Peyer's patch (tissue), 4 donors: ENCODE measurements around the gene GSTT2.

ENCODE experiments used
- POLR2A ChIP-seq, 2 donors: fragments of 450-650 bp; IDR thresholded peaks; one replicate each; pipeline ENCODE4 v1.5.1; 2017; ENCODE audit warnings: antibody characterized with exemption in 2 of 2, mild to moderate bottlenecking in 2 of 2, moderate library complexity in 2 of 2
- TF ChIP-seq, protein P1 (sequence below), 6 experiments: fragments of 450-650 bp in 4 of 6; fragments of 200-600 bp in 2 of 6; sonication (generic) in 1 of 6; IDR thresholded peaks; one replicate each; pipeline ENCODE4 v1.5.1; 2017 to 2019; ENCODE audit warnings: antibody characterized with exemption in 6 of 6, mild to moderate bottlenecking in 3 of 6, moderate library complexity in 1 of 6

- TF ChIP-seq, protein P1, sequence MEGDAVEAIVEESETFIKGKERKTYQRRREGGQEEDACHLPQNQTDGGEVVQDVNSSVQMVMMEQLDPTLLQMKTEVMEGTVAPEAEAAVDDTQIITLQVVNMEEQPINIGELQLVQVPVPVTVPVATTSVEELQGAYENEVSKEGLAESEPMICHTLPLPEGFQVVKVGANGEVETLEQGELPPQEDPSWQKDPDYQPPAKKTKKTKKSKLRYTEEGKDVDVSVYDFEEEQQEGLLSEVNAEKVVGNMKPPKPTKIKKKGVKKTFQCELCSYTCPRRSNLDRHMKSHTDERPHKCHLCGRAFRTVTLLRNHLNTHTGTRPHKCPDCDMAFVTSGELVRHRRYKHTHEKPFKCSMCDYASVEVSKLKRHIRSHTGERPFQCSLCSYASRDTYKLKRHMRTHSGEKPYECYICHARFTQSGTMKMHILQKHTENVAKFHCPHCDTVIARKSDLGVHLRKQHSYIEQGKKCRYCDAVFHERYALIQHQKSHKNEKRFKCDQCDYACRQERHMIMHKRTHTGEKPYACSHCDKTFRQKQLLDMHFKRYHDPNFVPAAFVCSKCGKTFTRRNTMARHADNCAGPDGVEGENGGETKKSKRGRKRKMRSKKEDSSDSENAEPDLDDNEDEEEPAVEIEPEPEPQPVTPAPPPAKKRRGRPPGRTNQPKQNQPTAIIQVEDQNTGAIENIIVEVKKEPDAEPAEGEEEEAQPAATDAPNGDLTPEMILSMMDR (IDR thresholded peaks at IDR 0.05) = no peak
- TF ChIP-seq POLR2A (IDR thresholded peaks at IDR 0.05) = no peak
These were observed 48.1 kb downstream of the GSTT2 start for GRCh38 chr22:24027991-24028390.
